Upper lobe of left lung (tissue), 4 donors: ENCODE results near the gene DDX39A.

Experiments
- CTCF ChIP-seq, 6 experiments: fragments of 450-650 bp in 4 of 6; fragments of 200-600 bp in 2 of 6; sonication (generic) in 2 of 6; IDR thresholded peaks; one replicate each; pipeline ENCODE4 v1.5.1; 2016 to 2019; ENCODE audit warnings: antibody characterized with exemption in 6 of 6
- EP300 ChIP-seq, 4 donors: sonication (generic); formaldehyde crosslinking; IDR thresholded peaks; one replicate each; pipeline ENCODE4 v1.5.1; 2017; ENCODE audit warnings: antibody characterized with exemption in 4 of 4, control low read depth in 2 of 4
- POLR2A ChIP-seq, 4 donors: fragments of 450-650 bp; IDR thresholded peaks; one replicate each; pipeline ENCODE4 v1.5.1; 2016 to 2017; ENCODE audit warnings: antibody characterized with exemption in 4 of 4, mild to moderate bottlenecking in 2 of 4
- POLR2AphosphoS5 ChIP-seq, 2 donors: sonication (generic); formaldehyde crosslinking; IDR thresholded peaks; one replicate each; pipeline ENCODE4 v1.5.1; 2017; ENCODE audit warnings: antibody characterized with exemption in 2 of 2

DNA sequence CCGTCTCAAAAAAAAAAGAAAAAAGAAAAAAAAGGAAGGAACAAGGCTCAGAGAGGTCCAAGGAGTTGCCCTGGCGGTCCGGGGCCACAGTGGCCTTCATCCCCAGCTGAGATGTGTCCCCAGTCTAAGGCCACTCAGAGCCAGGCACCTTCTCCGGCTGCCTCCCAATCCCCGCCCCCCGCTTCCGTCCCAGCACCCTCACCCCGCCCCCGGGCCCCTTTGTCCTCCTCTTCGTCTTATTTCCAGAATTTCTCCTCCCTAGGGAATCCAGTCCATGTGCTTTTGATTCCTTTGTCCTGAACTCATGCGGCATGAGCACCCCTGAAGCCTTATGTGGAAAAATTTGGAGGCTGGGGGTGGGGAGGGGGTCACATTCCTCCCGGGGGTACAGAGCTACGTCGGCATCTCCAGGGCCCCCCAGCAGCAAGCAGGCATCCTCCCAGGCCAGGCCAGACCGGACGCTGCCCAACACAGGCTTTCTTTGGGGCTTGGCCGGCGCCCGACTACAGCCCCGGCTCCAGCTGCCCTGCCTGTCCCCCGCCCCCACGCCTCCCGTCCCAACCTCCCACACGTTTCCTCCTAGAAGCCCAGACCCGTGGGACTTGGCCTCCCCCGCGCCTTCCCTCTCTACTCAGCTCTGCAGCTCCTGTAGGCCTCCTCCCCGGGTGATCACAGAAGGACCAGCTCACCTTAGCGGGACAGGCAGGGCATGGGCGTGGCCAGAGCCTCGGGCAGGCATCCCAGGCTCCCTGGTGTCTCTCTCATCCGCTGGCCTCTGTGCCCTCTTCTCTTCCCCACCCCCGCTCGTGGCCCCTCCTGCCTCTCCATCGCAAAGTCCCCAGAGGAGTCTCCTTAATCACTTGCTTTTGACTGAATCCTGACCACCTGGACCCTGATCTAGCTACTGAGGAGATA is 55.7 kb downstream of the DDX39A start:
- TF ChIP-seq POLR2A (IDR thresholded peaks at IDR 0.05): peak in 1 of 4 donors; percentile 32
- TF ChIP-seq CTCF (IDR thresholded peaks at IDR 0.05): no peak
- no peak for TF ChIP-seq EP300 (IDR thresholded peaks at IDR 0.05)
- peak in 1 of 2 donors; percentile 44 for TF ChIP-seq POLR2AphosphoS5 (IDR thresholded peaks at IDR 0.05)
